ENCODE measurements around the gene FAM3A. TPM values are rescaled to one million over a fixed set of nuclear protein-coding genes. Genes with fewer than 3 reads are reported as not detected.

FAM3A gene
- total and polyA plus RNA-seq, 9 of the 15 experiments (the other 6 are each of a cell fraction or from before 2014, with no cell fraction given): 0.75 to 70.6 (median 27.0) TPM

- no peak for TF ChIP-seq RFX5 (IDR thresholded peaks at IDR 0.05; ENCODE audit: low read depth, low read length)
- no peak for TF ChIP-seq ZNF551 (CRISPR knock-in tag; IDR thresholded peaks at IDR 0.05)
- TF ChIP-seq ZFX (CRISPR knock-in tag; IDR thresholded peaks at IDR 0.05): no peak
- TF ChIP-seq KDM5B (IDR thresholded peaks at IDR 0.05; ENCODE audit: insufficient replicate concordance, low read depth, low read length): peak; percentile 39
- TF ChIP-seq FOXM1 (IDR thresholded peaks at IDR 0.05; ENCODE audit: low read depth): no peak
- TF ChIP-seq FOXM1 (CRISPR knock-in tag; IDR thresholded peaks at IDR 0.05; ENCODE audit: low read depth): 0 out of 2 replicates have a peak, but pooled peaks have one; percentile 6
- TF ChIP-seq ZSCAN32 (CRISPR knock-in tag; IDR thresholded peaks at IDR 0.05): no peak
- TF ChIP-seq FOXK2 (conservative IDR thresholded peaks at IDR 0.05 in 1 of 2, IDR thresholded peaks at IDR 0.05 in 1 of 2; ENCODE audit: low read depth in 2 of 2): no peak
Measured at GRCh38 chrX:154477891-154478477, 38.0 kb downstream of the FAM3A start (continued).

GRCh38 chrX:154476821-154477220, 39.2 kb downstream of the FAM3A start:
- intact Hi-C loops (cut with micrococcal nuclease) (loop anchor here (5.0 kb wide), 1 partner anchor 50 kb away; the partner anchor contains the start of gene ATP6AP1), in situ Hi-C loops (cut with MboI) (no loop called here)
- TF ChIP-seq PCBP1 (IDR thresholded peaks at IDR 0.05; ENCODE audit: low read depth, low read length, poor library complexity, severe bottlenecking) (no peak), SIRT6 (IDR thresholded peaks at IDR 0.05; ENCODE audit: low read depth, low read length) (no peak), SUPT5H (IDR thresholded peaks at IDR 0.05) (peak; percentile 32; the same call in 1 of the 2 replicates), POLR2A (conservative IDR thresholded peaks at IDR 0.05) (peak; percentile 37; the same call in 1 of the 2 replicates)
- Histone ChIP-seq H2AFZ (ENCODE audit: low read depth, low read length) (no peak overlapping the region), H3K4me2 (ENCODE audit: insufficient read depth, low read length) (no peak overlapping the region), H3K9me3 (replicated peaks; ENCODE audit: control insufficient read depth, insufficient read depth, low read depth, low read length) (no peaks in the 10 kb centered on the region), H3K9me1 (ENCODE audit: control insufficient read depth, insufficient read depth, low read length) (no peaks in the 10 kb centered on the region), H4K20me1 (replicated peaks; ENCODE audit: control insufficient read depth, insufficient read depth, low read length) (no peaks in the 10 kb centered on the region), H3K4me3 (no peak overlapping the region), H3K9ac (ENCODE audit: insufficient read depth in 1 of 2, low read depth in 2 of 2, low read length in 2 of 2) (peak overlapping the region in 1 of 2 experiments; percentile 18; a peak in 1 of 4 replicates), H3K36me3 (ENCODE audit: control insufficient read depth, insufficient read depth, low read length) (peaks cover 11% of the 10 kb centered on the region; the same call in 2 of the 3 replicates), H3K79me2 (ENCODE audit: control insufficient read depth, insufficient read depth, low read length) (peaks cover 11% of the 10 kb centered on the region), H3K4me1 (replicated peaks in 1 of 2; ENCODE audit: control insufficient read depth in 2 of 2, insufficient read depth in 2 of 2, low read length in 2 of 2) (peaks cover 17 to 35% of the 10 kb centered on the region in 2 experiments), H3K27ac (ENCODE audit: extremely low read depth, low read depth, low read length) (no peak overlapping the region), H3K27me3 (ENCODE audit: control insufficient read depth in 2 of 2, insufficient read depth in 2 of 2, low read length in 2 of 2) (no peaks in the 10 kb centered on the region)
- DNase-seq (ENCODE audit: extremely low read depth in 1 of 4, low spot score in 3 of 4): no peak
- ChIA-PET CTCF (ENCODE audit: low intra/inter-chr PET ratio) (no interaction called here), POLR2A (interaction anchor here (1.0 to 1.7 kb wide), 3 partner anchors 9 to 13 kb away, joined by 3 to 9 read pairs (median 5); no protein-coding TSS in a partner anchor)
- 71% methylated on average over 7 of the region's 8 CpGs for WGBS (ENCODE audit: insufficient coverage, low coverage, missing lambda C conversion rate)
- no TSS peak for BruUV-seq (replicated peaks)
- no peak for ATAC-seq
- FAIRE-seq: no peak
